H9 (cell line): ENCODE measurements around the gene FAF1. TPM values are rescaled to one million over a fixed set of nuclear protein-coding genes. Genes with fewer than 3 reads are reported as not detected.

Experiments
- DNase-seq: peaks from one replicate; pipeline ENCODE4 v3.0.0-alpha.2; 2017
- H2AFZ ChIP-seq: one replicate; pipeline ENCODE4 v1.6.1; 2013; ENCODE audit warnings: mild to moderate bottlenecking, low read length, control low read depth, moderate library complexity
- H2AK5ac ChIP-seq: 2 replicates; pipeline ENCODE4 v1.6.1; 2013; ENCODE audit warnings: low read length, control low read depth, mixed read lengths; ENCODE audit not compliant: insufficient read length
- H2BK120ac ChIP-seq: one replicate; pipeline ENCODE4 v1.6.1; 2013; ENCODE audit warnings: low read depth, mild to moderate bottlenecking, low read length, control low read depth, inconsistent platforms; ENCODE audit not compliant: poor library complexity, severe bottlenecking
- H2BK12ac ChIP-seq: 2 replicates; pipeline ENCODE4 v1.6.1; 2013; ENCODE audit warnings: low read length, control low read depth, mixed read lengths, low read depth; ENCODE audit not compliant: insufficient read length
- H2BK15ac ChIP-seq: 2 replicates; pipeline ENCODE4 v1.6.1; 2013; ENCODE audit warnings: low read depth, low read length, control low read depth
- H2BK20ac ChIP-seq: one replicate; pipeline ENCODE4 v1.6.1; 2013; ENCODE audit warnings: low read depth, mild to moderate bottlenecking, low read length, control low read depth, inconsistent platforms; ENCODE audit not compliant: poor library complexity, severe bottlenecking
- H2BK5ac ChIP-seq: 2 replicates; pipeline ENCODE4 v1.6.1; 2013; ENCODE audit warnings: low read length, control low read depth, mixed read lengths; ENCODE audit not compliant: insufficient read length
- H3K14ac ChIP-seq: 2 replicates; pipeline ENCODE4 v1.6.1; 2013; ENCODE audit warnings: low read length, control low read depth; ENCODE audit not compliant: insufficient read depth
- H3K18ac ChIP-seq: 2 replicates; pipeline ENCODE4 v1.6.1; 2013; ENCODE audit warnings: low read depth, mild to moderate bottlenecking, mixed read lengths, low read length, control low read depth; ENCODE audit not compliant: insufficient read length
- H3K23ac ChIP-seq: 2 replicates; pipeline ENCODE4 v1.6.1; 2013; ENCODE audit warnings: low read length, control low read depth, mixed read lengths, low read depth; ENCODE audit not compliant: insufficient read length
- H3K23me2 ChIP-seq: 2 replicates; pipeline ENCODE4 v1.6.1; 2013; ENCODE audit warnings: low read depth, mild to moderate bottlenecking, mixed read lengths, low read length, control low read depth; ENCODE audit not compliant: insufficient read length, poor library complexity, severe bottlenecking
- H3K27ac ChIP-seq: 2 replicates; pipeline ENCODE4 v1.5.1; 2013; ENCODE audit warnings: low read length, control low read depth, mixed read lengths, low read depth; ENCODE audit not compliant: insufficient read length
- H3K27me3 ChIP-seq: 2 replicates; pipeline ENCODE4 v1.6.1; 2013; ENCODE audit warnings: low read length, control low read depth, inconsistent platforms; ENCODE audit not compliant: insufficient read depth
- H3K4ac ChIP-seq: 2 replicates; pipeline ENCODE4 v1.6.1; 2013; ENCODE audit warnings: low read depth, mild to moderate bottlenecking, control low read depth, inconsistent platforms, low read length, moderate library complexity
- H3K4me1 ChIP-seq: 2 replicates; pipeline ENCODE4 v1.6.1; 2013; ENCODE audit warnings: low read length, control low read depth, inconsistent platforms; ENCODE audit not compliant: insufficient read depth
- H3K4me2 ChIP-seq: 2 replicates; pipeline ENCODE4 v1.6.1; 2013; ENCODE audit warnings: low read length, control low read depth, mixed read lengths; ENCODE audit not compliant: insufficient read length, insufficient read depth
- H3K56ac ChIP-seq: 2 replicates; pipeline ENCODE4 v1.6.1; 2013; ENCODE audit warnings: low read depth, mild to moderate bottlenecking, mixed read lengths, low read length, control low read depth; ENCODE audit not compliant: insufficient read length
- H3K79me1 ChIP-seq: 2 replicates; pipeline ENCODE4 v1.6.1; 2013; ENCODE audit warnings: low read depth, mild to moderate bottlenecking, moderate library complexity, low read length, control low read depth, inconsistent platforms; ENCODE audit not compliant: insufficient read depth, poor library complexity, severe bottlenecking
- H3K79me2 ChIP-seq: 2 replicates; pipeline ENCODE4 v1.6.1; 2013; ENCODE audit warnings: low read length, control low read depth, inconsistent platforms; ENCODE audit not compliant: insufficient read depth
- H3K9ac ChIP-seq: 2 replicates; pipeline ENCODE4 v1.6.1; 2013; ENCODE audit warnings: low read length, control low read depth, mixed read lengths; ENCODE audit not compliant: insufficient read length; ENCODE audit errors: extremely low read depth
- H3K9me3 ChIP-seq: one replicate; pipeline ENCODE4 v1.6.1; 2013; ENCODE audit warnings: low read depth, low read length, inconsistent platforms; ENCODE audit not compliant: control insufficient read depth
- H3T11ph ChIP-seq: one replicate; pipeline ENCODE4 v1.6.1; 2013; ENCODE audit warnings: mild to moderate bottlenecking, low read length, control low read depth, inconsistent platforms
- H4K20me1 ChIP-seq: one replicate; pipeline ENCODE4 v1.6.1; 2013; ENCODE audit not compliant: control insufficient read depth, insufficient read length, insufficient read depth
- H4K5ac ChIP-seq: 2 replicates; pipeline ENCODE4 v1.6.1; 2013; ENCODE audit warnings: low read depth, mild to moderate bottlenecking, mixed read lengths, low read length, control low read depth; ENCODE audit not compliant: insufficient read length
- H4K8ac ChIP-seq: replicated peaks from 2 replicates; pipeline ENCODE4 v1.6.1; 2013; ENCODE audit warnings: low read length, control low read depth, mixed read lengths, low read depth; ENCODE audit not compliant: insufficient read length
- H4K91ac ChIP-seq: 2 replicates; pipeline ENCODE4 v1.6.1; 2013; ENCODE audit warnings: low read depth, mild to moderate bottlenecking, moderate library complexity, mixed read lengths, low read length, control low read depth; ENCODE audit not compliant: insufficient read length
- H3K27ac Mint-ChIP-seq, 3 experiments: 2 replicates in 2 of 3; 3 replicates in 1 of 3; pipeline ENCODE4 v1.8.0; 2020 to 2021; ENCODE audit warnings: mixed read lengths in 3 of 3, mild to moderate bottlenecking in 1 of 3, moderate library complexity in 1 of 3
- H3K27me3 Mint-ChIP-seq: 2 replicates; pipeline ENCODE4 v1.8.0; 2021; ENCODE audit warnings: low read depth, mild to moderate bottlenecking, moderate library complexity, mixed read lengths
- H3K36me3 Mint-ChIP-seq, 3 experiments: 2 replicates in 2 of 3; 3 replicates in 1 of 3; pipeline ENCODE4 v1.8.0; 2020 to 2021; ENCODE audit warnings: low read depth in 3 of 3, mixed read lengths in 3 of 3; ENCODE audit not compliant: insufficient read depth in 1 of 3
- H3K4me1 Mint-ChIP-seq, 2 experiments: 2 replicates each; pipeline ENCODE4 v1.8.0; 2020; ENCODE audit warnings: mixed read lengths in 2 of 2
- H3K4me3 Mint-ChIP-seq, 2 experiments: 2 replicates in 1 of 2; 3 replicates in 1 of 2; pipeline ENCODE4 v1.8.0; 2020 to 2021; ENCODE audit warnings: mild to moderate bottlenecking in 2 of 2, mixed read lengths in 2 of 2, moderate library complexity in 1 of 2
- H3K9me3 Mint-ChIP-seq, 2 experiments: 2 replicates in 1 of 2; 3 replicates in 1 of 2; pipeline ENCODE4 v1.8.0; 2020; ENCODE audit warnings: mild to moderate bottlenecking in 2 of 2, mixed read lengths in 2 of 2, moderate library complexity in 1 of 2
- CTCF ChIP-seq: fragments of 200-600 bp; sonication (generic); conservative IDR thresholded peaks from 3 replicates; pipeline ENCODE4 v1.8.0; 2021; ENCODE audit warnings: antibody characterized with exemption, mild to moderate bottlenecking
- total RNA-seq: library from RNA; stranded (reverse); gene quantifications from 2 replicates; pipeline ENCODE4 v1.2.1, GENCODE V29; 2021

The FAF1 gene
- total RNA-seq, 1 experiment from 2014 or later, result 60.8 TPM

GRCh38 chr1:50473513-50473912 is 486.6 kb downstream of the FAF1 start:
- no peak overlapping the region for H2AK5ac ChIP-seq
- no peaks in the 10 kb centered on the region for H3K27me3 Mint-ChIP-seq

More at GRCh38 chr1:50473513-50473912, 486.6 kb downstream of the FAF1 start:
- H4K5ac ChIP-seq, result no peak overlapping the region
- H4K20me1 ChIP-seq, result no peaks in the 10 kb centered on the region
- H3K14ac ChIP-seq, result no peak overlapping the region
- H3K4ac ChIP-seq, result no peak overlapping the region
- H3K79me1 ChIP-seq, result no peaks in the 10 kb centered on the region
- H4K91ac ChIP-seq, result no peak overlapping the region
- H3K56ac ChIP-seq, result no peak overlapping the region
- Mint-ChIP-seq H3K36me3 (no peaks in the 10 kb centered on the region; a peak in 1 of 7 replicates), H3K4me3 (no peak overlapping the region), H3K9me3 (no peaks in the 10 kb centered on the region), H3K4me1 (peaks cover 24 to 33% of the 10 kb centered on the region in 2 experiments), H3K27ac (no peak overlapping the region)
- H2BK15ac ChIP-seq, result no peak overlapping the region
- H4K8ac ChIP-seq, result no peak overlapping the region
- H3K4me2 ChIP-seq, result no peak overlapping the region
- H3K23ac ChIP-seq, result no peak overlapping the region
- H3K18ac ChIP-seq, result no peak overlapping the region
- H2BK120ac ChIP-seq, result no peak overlapping the region
- no peak overlapping the region for H3T11ph ChIP-seq
- H3K27me3 ChIP-seq, result no peaks in the 10 kb centered on the region
- H3K9ac ChIP-seq, result no peak overlapping the region
- no peak for TF ChIP-seq CTCF
- no peaks in the 10 kb centered on the region for H3K79me2 ChIP-seq
- no peak overlapping the region for H2BK5ac ChIP-seq
- DNase-seq, result no peak
- H3K27ac ChIP-seq, result no peak overlapping the region
- H3K9me3 ChIP-seq, result no peaks in the 10 kb centered on the region
- no peak overlapping the region for H2BK20ac ChIP-seq
- H3K23me2 ChIP-seq, result no peaks in the 10 kb centered on the region
- no peak overlapping the region for H2BK12ac ChIP-seq
- H3K4me1 ChIP-seq, result no peaks in the 10 kb centered on the region; the same call in 1 of the 2 replicates
- H2AFZ ChIP-seq, result no peak overlapping the region
